ENCODE measurements around the gene STOX2.

STOX2 gene

DNA sequence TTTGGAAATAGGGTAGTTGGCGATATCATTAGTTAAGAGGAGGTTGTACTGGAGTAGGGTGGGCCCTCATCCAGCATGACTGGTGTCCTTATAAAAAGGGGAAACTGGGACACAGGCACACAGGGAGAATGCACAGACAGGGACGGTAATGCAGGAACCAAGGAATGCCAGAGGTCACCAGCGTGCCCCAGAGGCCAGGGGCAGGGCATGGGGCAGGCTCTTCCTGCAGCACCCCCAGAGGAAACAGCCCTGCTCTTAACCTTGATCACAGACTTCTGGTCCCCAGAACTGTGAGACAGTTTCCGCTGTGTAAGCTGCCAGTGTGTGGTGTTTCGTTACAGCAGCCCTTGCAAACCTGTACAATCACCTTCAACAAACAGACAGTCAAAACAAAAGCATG, 15.9 kb upstream of the STOX2 start:
- DNase-seq, result no peak

DNA sequence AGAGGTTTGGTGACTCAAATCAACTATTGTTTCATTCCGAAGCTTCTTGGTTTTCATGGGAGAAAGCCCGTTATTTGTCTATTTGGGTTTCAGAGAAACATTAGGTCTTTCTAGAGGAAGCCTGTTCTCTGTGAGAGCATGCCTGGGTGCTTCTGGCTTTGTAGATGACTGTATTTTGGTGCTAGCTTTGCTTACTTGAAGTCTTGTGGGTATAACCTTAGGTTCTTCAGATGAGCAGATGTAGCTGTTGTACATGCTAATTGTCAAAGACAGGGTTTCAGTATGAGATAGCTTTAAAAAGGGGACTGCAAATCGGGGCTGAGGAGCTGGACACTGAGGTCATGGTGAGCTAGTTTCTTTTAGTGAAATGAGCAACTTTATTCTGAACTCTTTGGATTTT, 7.9 kb upstream of the STOX2 start:
- DNase-seq, result no peak

- no peak for DNase-seq
Measured at GRCh38 chr4:183898456-183898855, 6.7 kb upstream of the STOX2 start.

DNA sequence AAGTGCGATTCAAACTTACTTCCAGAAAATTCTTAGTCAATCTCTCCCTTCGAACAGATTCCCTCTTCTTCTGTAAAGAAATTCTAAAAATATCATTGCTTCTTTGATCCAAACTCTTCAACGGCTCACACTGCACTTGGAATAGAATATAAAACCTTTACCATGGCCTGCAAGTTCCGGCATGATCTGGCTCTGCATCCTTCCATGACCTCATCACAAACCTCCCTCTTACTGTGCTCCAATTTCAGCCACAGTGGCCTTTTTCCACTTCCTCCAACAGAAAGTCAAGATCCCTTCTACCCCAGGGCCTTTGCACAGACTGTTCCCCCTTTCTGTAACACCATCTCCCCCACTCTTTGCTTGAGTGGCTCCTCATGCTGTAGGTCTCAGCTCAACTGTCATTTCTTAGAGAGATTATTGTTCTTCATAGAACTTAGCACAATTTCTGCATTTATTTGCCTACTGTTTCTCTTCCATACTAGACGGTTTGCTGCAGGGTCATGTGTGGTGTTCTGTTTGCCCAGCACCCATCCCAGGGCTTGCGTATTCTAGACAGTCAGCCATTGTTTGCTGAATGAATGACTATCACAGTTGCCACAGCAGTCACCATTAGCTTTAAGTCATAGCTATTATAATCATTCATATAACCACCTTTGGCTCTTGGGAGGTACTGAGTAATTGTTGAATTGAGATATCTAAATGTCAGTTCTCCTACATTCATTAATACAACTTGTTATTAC, 1.9 kb upstream of the STOX2 start:
- DNase-seq, result no peak

DNA sequence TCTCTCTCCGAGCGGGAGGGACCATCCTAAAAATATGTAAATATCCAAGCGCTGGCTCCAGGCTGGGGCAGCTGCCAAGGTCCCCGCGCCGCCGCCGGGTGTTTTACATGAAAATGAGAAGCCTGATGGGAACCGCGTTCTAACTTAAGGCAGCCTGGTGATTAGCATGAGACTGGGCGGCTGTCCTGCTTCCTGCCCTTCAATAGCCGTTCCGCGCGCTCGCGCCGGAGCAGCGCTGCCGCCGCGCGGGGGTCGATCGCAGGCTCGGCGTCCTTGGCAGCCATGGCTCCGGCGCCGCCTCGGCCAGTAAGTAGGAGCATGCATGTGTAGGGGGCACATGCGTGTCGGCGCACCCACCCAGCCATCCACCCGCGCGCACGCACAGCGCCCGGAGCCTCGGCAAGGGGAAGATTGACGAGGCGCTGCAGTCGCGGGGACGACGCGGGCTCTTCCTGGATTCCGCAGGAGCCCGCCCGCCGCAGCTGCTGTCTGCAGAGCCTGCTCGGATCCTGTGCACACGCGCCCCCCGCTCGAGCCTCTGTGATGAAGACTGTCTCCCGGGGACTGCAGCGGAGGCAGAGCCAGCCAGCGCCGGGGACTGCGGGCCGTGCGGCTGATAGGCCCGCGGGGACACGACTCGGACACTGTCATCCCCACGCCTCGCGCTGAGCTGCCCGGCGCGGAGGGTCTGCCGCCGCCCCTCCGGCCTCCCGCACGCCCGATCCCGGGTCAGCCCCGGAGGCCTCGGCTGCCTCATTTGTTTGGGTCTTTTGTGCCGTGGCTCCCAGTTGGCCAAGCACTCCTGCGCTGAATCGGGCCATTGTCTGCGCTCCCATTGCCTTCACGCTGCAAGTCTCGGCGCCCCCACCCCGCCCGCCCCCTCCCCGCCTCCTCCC, 734 bp downstream of the STOX2 start:
- DNase-seq, result no peak

GRCh38 chr4:183906489-183906738, 1.3 kb downstream of the STOX2 start:
- no peak for DNase-seq

- DNase-seq, result no peak
Measured at GRCh38 chr4:183906739-183907651, 1.9 kb downstream of the STOX2 start.

DNA sequence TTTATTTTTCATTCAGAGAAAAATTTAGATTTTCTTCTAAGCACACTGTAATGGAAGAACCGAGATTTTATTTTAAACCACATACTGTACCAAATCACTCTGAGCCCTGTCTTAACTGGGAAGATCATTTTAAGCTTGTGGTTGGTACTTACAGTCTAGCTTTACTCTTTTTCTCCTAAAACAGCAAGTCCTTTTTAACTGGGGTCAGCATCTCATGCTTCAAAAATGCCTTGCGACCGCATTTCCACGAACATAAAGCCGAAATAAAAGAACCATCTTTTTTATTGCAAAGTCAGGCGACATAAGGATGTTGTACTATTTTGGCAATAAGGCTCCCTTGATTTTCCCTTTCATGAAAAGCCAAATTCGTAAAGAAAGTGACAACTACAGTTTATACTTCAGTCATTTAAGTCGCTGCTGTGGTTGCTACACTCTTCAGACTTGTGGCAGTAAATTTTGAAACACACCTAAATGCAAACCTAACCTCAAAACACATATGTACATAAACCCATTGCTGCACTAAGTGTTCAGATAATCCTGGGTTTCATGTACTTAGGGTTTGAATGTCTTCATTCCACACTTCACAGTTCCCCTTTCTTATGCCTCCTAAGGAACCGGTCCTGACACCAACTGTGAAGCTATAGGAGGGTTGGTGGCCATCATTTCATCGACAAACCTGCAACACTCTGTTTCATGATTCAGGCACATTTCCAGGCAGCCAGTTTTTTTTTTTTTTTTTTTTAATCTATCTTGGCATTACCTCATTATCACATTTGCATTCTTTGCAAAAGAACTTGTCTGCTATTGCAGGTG, 3.0 kb downstream of the STOX2 start:
- DNase-seq, result no peak

DNA sequence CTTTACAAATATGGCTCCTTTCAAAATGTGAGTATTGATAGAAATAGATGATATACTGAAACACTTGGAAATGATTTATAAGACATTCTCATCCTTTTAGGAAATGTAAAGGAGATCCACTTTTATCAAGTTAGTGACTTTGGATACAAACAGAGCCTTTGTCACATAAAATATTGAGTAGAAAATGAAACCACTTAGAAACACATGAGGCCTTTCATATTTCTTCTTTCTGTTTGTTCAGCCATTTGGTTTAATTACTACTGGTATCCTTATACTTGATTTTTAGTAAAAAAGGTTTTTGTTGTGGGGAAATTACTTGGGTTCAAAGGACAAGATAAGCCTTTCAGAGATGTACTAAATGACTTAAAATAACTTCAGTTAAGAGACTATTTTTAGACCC, 4.1 kb downstream of the STOX2 start:
- no peak for DNase-seq

DNA sequence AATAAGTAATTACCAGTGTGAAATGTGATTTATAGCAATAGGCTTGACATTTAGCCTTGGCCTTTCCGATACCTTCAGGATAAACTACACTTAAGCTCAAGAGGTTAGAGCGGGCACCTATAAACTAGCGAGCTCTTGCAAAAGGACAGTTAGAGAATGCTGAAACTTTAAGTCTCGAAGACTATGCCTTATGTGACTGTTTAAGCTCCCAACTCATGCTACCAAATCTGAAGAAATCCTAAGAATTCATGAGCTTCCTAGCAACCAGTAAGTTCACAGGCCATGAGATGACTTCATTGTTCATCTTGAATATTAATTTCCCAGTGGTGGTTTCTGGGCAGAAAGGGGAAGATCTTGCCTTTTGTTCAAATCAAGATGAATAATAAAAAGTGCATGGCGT, 4.7 kb downstream of the STOX2 start:
- no peak for DNase-seq

DNA sequence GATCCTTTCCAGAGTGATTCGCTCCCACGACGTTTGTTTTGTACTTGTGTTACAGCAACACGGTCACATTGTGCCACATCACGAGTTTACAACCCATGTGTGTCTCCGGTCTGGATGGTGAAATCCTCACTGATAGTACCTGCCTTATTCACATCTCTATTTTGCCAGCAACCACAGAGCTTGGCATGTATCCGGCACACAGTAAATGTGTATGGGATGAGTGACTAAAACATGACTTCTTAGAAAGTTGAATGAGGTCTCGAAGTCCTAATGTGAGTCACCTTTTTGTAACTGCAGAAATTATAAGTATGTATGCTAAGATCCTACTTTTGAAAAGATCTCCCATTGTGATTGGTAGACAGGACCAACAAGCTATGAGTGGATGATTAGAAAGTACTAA, 7.5 kb downstream of the STOX2 start:
- no peak for DNase-seq

DNA sequence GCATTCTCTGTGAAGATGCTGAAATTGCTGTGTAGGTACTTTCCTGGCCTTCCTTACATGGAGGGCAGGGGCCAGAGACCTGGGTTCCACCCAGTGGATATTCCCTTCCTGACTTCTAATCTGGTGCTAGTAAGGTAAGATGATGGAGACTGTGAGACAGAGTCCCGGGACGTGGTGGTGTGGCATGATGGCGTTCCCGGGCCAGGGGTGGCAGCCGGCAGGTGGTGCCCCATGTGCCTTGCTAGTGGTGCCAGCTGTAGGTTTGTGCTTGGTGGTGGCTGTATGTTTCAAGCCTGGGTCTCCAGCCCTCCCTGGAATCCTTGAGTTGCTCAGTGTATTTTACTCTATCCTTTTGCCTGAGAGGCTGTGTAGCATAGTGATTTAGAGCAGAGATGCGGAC, 10.9 kb downstream of the STOX2 start:
- DNase-seq, result no peak

DNA sequence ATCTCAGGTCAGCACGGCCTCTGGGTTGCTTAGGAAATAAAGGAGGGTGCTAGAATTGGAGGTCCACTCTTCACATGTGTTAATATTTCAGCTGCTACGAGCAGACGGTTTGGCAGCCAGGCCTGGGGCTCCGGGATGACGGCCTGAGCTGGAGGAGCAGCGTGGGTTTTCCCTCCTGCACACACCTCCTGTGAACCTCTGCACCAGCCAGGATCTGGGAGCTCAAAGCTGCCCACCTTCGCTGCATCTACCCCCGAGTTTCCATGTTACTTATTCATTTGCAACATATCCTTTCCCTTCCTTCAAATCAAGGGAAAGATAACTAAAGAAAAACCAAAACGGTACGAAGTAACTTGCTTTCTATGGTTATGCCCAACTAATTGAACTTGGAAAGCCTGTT, 13.6 kb downstream of the STOX2 start:
- no peak for DNase-seq

- DNase-seq, result no peak
Measured at GRCh38 chr4:183919141-183919540, 14.0 kb downstream of the STOX2 start.

GRCh38 chr4:183920512-183920911, 15.4 kb downstream of the STOX2 start:
- no peak for DNase-seq

- no peak for DNase-seq
Measured at GRCh38 chr4:183921335-183921734, 16.2 kb downstream of the STOX2 start.

GRCh38 chr4:183924362-183925044, 19.4 kb downstream of the STOX2 start:
- DNase-seq, result no peak

DNA sequence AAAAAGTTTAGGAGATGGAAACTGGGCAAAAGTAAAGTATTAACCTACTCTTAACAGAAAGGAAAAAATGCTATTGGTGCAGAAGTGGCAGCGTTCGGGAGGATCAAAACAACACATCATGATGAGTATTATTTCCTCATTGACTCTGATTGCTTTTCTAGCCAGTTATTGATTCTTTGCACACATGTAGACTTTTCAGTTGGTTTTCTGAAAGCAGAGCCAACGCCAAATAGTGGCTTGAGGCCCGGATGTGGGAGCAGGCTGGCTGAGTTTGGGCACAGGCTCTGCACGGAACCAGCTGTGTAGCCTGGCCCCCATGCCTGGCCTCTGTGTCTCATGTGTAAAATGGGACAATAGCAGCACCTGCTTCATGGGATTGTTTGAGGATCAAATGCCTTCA, 21.8 kb downstream of the STOX2 start:
- no peak for DNase-seq

DNA sequence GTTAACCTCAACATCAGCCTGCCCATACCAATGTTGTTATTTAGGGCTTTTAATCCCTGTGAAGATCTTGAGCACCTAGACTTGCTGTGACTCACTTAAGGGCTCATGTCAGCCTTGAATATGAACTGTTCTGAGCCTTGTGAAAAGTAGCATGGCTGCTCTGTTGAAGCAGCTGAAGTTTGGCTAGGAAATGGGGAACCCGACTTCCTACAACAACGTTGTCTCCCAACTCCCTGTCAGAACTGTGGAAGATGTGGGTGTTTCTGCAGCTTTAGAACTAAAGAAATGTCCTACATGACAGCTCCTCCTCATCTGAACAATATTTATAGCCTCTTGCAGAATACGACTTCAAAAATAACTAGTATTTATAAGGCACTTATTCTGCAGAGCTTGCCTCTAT, 27.5 kb downstream of the STOX2 start:
- DNase-seq, result no peak

DNA sequence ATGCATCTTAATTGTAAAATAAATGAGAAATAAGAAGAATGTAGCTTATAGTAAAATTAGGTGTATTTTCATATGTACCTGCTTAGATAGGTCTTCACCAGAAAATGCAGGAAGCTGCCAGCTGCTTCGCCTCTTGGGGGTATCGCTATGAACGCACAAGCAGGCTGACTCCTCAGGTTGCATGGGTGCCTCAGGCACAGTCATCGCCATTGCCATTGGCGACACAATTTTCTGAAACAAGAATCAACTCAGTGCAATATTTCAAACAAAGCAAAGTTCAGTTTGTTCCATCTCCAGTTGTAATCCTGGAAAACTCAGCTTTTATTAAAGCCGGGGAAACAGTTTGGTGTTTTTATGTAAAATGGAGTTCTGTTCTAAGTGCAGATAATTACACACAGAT, 29.7 kb downstream of the STOX2 start:
- no peak for DNase-seq

GRCh38 chr4:183935355-183936005, 30.4 kb downstream of the STOX2 start:
- DNase-seq, result no peak

DNA sequence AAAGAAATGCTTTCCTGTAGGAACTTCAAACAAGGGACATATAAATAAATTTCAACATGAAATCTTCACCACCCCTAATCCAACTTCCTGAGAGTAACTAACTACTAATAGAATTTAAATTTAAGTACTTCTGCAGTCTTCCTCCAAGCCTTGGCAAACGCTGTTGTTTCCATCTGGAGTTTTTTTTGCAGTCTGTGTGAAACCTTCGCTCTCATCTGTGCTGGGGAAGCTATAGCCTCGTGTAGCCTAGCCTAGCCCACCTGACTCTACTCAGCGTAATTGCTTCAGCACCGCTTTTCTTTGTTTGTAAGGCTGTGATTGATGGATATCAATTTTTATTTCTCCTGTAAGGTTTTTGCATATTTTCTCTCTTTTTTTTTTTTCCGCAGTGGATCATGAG, 30.9 kb downstream of the STOX2 start:
- DNase-seq, result no peak

Data from CD4-positive, alpha-beta T cell treated with Interleukin-4 for 1 hour (primary cell).